KMS-11 (cell line): ENCODE data around the gene VKORC1.

ENCODE experiments used
- H2AFZ ChIP-seq: fragments of 200-600 bp; sonication (generic); 2 replicates; pipeline ENCODE4 v1.6.1; 2016; ENCODE audit warnings: antibody characterized with exemption, mixed run types, low read depth
- H3K27ac ChIP-seq: fragments of 200-600 bp; sonication (generic); 2 replicates; pipeline ENCODE4 v1.6.1; 2016; ENCODE audit warnings: mild to moderate bottlenecking, mixed run types
- H3K27me3 ChIP-seq: fragments of 200-600 bp; sonication (generic); 2 replicates; pipeline ENCODE4 v1.6.1; 2017; ENCODE audit warnings: mild to moderate bottlenecking, low read depth, mixed run types, moderate library complexity; ENCODE audit not compliant: insufficient read depth
- H3K36me3 ChIP-seq: fragments of 200-600 bp; sonication (generic); 2 replicates; pipeline ENCODE4 v1.6.1; 2017; ENCODE audit warnings: mild to moderate bottlenecking, mixed run types; ENCODE audit not compliant: insufficient read depth
- H3K4me1 ChIP-seq: fragments of 200-600 bp; sonication (generic); 2 replicates; pipeline ENCODE4 v1.6.1; 2016; ENCODE audit warnings: mild to moderate bottlenecking, low read depth, mixed run types; ENCODE audit not compliant: poor library complexity, severe bottlenecking
- H3K4me2 ChIP-seq: fragments of 200-600 bp; sonication (generic); 2 replicates; pipeline ENCODE4 v1.7.0; 2016; ENCODE audit warnings: mild to moderate bottlenecking, mixed run types
- H3K4me3 ChIP-seq: fragments of 200-600 bp; sonication (generic); IDR thresholded peaks from 2 replicates; pipeline ENCODE4 v1.6.1; 2017; ENCODE audit warnings: low read depth, low read length, mixed read lengths; ENCODE audit not compliant: insufficient read depth
- H3K79me2 ChIP-seq: fragments of 200-600 bp; sonication (generic); 2 replicates; pipeline ENCODE4 v1.6.1; 2016; ENCODE audit warnings: low read depth, mixed run types; ENCODE audit not compliant: insufficient read depth
- H3K9ac ChIP-seq: fragments of 200-600 bp; sonication (generic); 2 replicates; pipeline ENCODE4 v1.6.1; 2016; ENCODE audit warnings: mild to moderate bottlenecking, mixed run types
- H4K20me1 ChIP-seq: fragments of 200-600 bp; sonication (generic); 2 replicates; pipeline ENCODE4 v1.6.1; 2016; ENCODE audit warnings: mild to moderate bottlenecking, mixed run types; ENCODE audit not compliant: insufficient read depth
- TF ChIP-seq, protein P1 (sequence below): fragments of 200-600 bp; sonication (generic); conservative IDR thresholded peaks from 2 replicates; pipeline ENCODE4 v1.6.1; 2017; ENCODE audit warnings: low read depth, mild to moderate bottlenecking, antibody characterized with exemption, low read length, moderate library complexity, mixed read lengths

VKORC1 gene

DNA sequence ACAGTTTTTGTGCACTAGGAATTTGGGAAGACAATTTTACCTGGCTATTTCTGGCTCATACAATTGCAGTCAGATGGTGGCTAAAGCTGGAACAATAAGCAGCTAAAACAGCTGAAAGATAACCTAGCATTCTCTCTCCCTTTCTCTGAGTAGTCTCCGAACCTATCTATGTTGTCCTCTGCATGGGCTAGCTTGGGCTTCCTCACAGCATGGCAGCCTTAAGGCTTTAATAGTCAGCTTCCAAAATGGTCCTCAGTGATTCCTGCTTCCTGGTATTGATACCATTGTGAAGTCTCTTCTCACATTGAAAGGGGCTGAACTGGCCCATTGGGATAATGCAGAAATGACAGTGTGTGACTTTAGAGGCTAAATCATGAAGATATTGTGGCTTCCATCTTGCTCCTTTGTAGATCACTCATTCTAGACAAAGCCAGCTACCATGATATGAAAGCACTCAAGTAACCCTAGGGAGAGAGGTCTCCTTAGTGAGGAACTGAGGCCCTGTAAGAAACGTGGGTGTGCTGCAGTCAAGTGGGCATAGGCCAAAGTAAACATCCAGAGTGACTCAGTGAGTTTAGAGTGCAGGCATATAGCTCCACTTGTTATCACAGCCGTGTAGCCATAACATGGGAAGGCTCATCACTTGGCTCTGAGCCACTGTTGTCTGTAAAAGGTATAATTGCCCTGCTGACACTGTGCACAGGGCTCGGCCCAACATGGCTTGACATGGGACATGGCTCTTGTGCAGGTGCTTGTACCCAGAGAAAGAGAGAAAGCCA is 5.5 kb upstream of the VKORC1 start:
- H3K4me3 ChIP-seq, result no peak overlapping the region
- H4K20me1 ChIP-seq, result no peaks in the 10 kb centered on the region
- no peaks in the 10 kb centered on the region for H3K36me3 ChIP-seq
- H3K79me2 ChIP-seq, result no peaks in the 10 kb centered on the region
- no peak overlapping the region for H2AFZ ChIP-seq
- no peak overlapping the region for H3K4me2 ChIP-seq
- no peak overlapping the region for H3K9ac ChIP-seq
- H3K27me3 ChIP-seq, result no peaks in the 10 kb centered on the region
- TF ChIP-seq, protein P1, sequence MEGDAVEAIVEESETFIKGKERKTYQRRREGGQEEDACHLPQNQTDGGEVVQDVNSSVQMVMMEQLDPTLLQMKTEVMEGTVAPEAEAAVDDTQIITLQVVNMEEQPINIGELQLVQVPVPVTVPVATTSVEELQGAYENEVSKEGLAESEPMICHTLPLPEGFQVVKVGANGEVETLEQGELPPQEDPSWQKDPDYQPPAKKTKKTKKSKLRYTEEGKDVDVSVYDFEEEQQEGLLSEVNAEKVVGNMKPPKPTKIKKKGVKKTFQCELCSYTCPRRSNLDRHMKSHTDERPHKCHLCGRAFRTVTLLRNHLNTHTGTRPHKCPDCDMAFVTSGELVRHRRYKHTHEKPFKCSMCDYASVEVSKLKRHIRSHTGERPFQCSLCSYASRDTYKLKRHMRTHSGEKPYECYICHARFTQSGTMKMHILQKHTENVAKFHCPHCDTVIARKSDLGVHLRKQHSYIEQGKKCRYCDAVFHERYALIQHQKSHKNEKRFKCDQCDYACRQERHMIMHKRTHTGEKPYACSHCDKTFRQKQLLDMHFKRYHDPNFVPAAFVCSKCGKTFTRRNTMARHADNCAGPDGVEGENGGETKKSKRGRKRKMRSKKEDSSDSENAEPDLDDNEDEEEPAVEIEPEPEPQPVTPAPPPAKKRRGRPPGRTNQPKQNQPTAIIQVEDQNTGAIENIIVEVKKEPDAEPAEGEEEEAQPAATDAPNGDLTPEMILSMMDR, result no peak
- H3K4me1 ChIP-seq, result peaks cover 14% of the 10 kb centered on the region
- no peak overlapping the region for H3K27ac ChIP-seq

DNA sequence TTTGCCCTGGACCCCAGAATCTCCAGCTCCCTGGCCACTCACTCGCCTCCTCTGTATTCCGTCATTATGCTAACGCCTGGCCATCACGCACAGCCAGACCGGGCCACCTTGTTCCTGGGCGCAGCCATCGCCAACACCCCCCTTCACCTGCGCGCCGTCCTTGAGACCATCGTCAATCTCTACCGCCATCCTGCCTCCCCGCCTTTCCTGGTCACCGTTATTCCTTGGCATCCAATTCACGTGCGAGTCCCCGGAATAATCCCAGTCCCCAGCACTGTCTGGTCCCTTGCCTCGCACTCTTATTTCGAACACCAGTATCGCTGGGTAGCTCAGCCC is 541 bp downstream of the VKORC1 start:
- Histone ChIP-seq H3K9ac (peak overlapping the region; percentile 70), H3K36me3 (no peaks in the 10 kb centered on the region), H3K4me3 (no peak overlapping the region), H2AFZ (peak overlapping the region; percentile 85), H3K79me2 (peaks cover 21% of the 10 kb centered on the region; the same call in 1 of the 2 replicates), H4K20me1 (no peaks in the 10 kb centered on the region), H3K4me2 (peak overlapping the region; percentile 88), H3K27me3 (no peaks in the 10 kb centered on the region), H3K27ac (peak overlapping the region; percentile 45), H3K4me1 (peaks cover 21% of the 10 kb centered on the region)
- TF ChIP-seq, protein P1, result no peak

DNA sequence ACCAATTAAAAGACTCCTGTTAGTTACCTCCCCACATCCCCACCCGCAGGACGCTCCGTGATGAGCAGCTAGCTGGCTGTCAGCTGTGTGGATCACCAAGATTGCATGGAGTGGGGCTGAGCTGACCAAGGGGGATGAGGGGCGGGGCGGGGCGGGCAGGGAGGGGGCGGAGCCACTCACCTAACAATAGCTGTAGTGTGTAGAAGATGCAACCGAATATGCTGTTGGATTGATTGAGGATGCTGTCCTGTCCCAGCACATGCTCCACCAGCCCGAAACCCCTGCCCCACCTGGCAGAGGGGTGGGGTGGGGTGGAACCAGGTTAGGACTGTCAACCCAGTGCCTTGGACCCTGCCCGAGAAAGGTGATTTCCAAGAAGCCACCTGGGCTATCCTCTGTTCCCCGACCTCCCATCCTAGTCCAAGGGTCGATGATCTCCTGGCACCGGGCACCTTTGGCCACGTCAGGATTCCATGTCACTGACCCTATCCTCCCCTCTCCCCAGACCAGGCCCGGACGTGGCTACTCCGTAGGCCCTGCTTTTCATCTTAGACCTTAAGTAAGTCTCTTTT is 1.4 kb downstream of the VKORC1 start:
- Histone ChIP-seq H3K27ac (no peak overlapping the region), H3K4me2 (peak overlapping the region; percentile 88), H4K20me1 (no peaks in the 10 kb centered on the region), H3K27me3 (no peaks in the 10 kb centered on the region), H2AFZ (no peak overlapping the region), H3K4me3 (no peak overlapping the region), H3K79me2 (peaks cover 21% of the 10 kb centered on the region; the same call in 1 of the 2 replicates), H3K4me1 (peaks cover 21% of the 10 kb centered on the region), H3K36me3 (no peaks in the 10 kb centered on the region), H3K9ac (no peak overlapping the region)
- TF ChIP-seq, protein P1, result no peak

DNA sequence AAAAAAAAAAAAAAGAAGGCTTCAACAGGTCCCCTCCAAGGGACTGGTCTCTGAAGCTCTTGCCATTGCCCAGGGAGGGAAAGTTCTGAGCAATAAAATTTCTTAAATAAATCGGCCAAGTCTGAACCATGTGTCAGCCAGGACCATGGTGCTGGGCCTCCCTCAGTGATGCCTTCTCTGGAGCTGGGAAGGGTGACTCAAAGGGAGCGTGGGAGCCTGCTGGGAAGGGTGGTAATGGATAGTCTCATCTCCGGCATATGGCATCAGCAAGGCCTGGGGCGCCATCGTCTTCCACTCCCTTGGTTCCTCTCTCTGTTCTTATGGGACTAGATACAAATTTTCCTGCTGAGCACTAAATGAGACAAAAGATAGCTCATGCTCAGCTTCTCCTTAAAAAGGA is 2.3 kb downstream of the VKORC1 start:
- H3K79me2 ChIP-seq, result peaks cover 21% of the 10 kb centered on the region; the same call in 1 of the 2 replicates
- H3K4me2 ChIP-seq, result no peak overlapping the region
- H4K20me1 ChIP-seq, result no peaks in the 10 kb centered on the region
- TF ChIP-seq, protein P1, result no peak
- H3K36me3 ChIP-seq, result no peaks in the 10 kb centered on the region
- H3K27ac ChIP-seq, result no peak overlapping the region
- H3K27me3 ChIP-seq, result no peaks in the 10 kb centered on the region
- no peak overlapping the region for H3K4me3 ChIP-seq
- H2AFZ ChIP-seq, result no peak overlapping the region
- H3K4me1 ChIP-seq, result peaks cover 21% of the 10 kb centered on the region
- no peak overlapping the region for H3K9ac ChIP-seq
